HG03175 (cell line): ENCODE measurements around the gene P4HB.

ENCODE experiments used
- ATAC-seq: cut with Tn5 transposase; IDR thresholded peaks from one replicate; pipeline ENCODE4 v1.9.1; 2021; ENCODE audit warnings: mild to moderate bottlenecking, moderate library complexity; ENCODE audit not compliant: unreplicated experiment

The P4HB gene

DNA sequence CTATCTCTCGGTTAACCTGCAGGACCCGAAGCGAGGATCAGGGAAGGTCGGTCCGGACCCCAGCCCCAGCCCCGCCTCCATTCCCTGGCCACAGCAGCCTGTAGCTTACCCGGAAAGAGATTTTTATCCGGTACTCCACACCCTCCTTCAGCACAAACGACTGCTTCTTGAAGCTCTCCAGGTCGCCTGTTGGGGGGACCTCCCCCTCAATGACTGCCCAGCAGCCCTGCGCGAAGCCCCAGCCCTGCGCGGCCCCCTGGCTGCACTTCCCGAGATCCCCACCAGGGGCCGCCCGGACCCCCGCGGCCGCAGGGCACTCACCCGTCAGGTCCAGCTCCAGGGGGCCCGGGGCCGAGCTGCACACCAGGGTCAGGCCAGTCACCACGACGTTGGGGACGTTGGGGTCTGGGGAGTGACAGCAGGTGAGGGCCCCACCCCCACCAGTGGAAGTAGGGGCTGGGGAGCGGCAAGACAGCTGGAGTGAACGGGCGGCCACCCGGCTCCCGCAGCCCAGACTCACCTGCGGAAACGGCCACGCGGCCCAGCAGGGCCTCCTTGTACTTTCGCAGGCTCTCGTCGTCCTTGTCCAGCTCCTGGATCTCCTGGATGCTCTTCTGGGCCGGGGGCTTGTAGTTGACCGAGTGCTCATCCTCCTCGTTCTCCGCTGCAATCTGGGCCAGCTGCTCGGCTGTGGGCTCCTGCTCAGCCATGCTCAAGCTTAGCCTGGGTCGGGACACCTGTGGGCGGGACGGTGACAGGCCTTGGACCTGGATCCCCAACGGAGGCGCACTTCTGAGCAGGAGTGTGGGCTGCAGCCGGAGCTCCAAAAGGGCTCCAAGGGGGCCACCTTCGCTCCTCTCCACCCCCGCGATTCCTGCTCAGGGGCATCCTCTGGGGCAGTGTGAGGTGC lies 9.1 kb upstream of the P4HB start:
- ATAC-seq, result no peak

GRCh38 chr17:81868674-81869220 lies 8.4 kb upstream of the P4HB start:
- ATAC-seq, result no peak

GRCh38 chr17:81867991-81868673 lies 7.8 kb upstream of the P4HB start:
- ATAC-seq, result no peak

GRCh38 chr17:81867170-81867990 lies 7.0 kb upstream of the P4HB start:
- ATAC-seq, result no peak

GRCh38 chr17:81866440-81867169 lies 6.3 kb upstream of the P4HB start:
- ATAC-seq, result no peak

DNA sequence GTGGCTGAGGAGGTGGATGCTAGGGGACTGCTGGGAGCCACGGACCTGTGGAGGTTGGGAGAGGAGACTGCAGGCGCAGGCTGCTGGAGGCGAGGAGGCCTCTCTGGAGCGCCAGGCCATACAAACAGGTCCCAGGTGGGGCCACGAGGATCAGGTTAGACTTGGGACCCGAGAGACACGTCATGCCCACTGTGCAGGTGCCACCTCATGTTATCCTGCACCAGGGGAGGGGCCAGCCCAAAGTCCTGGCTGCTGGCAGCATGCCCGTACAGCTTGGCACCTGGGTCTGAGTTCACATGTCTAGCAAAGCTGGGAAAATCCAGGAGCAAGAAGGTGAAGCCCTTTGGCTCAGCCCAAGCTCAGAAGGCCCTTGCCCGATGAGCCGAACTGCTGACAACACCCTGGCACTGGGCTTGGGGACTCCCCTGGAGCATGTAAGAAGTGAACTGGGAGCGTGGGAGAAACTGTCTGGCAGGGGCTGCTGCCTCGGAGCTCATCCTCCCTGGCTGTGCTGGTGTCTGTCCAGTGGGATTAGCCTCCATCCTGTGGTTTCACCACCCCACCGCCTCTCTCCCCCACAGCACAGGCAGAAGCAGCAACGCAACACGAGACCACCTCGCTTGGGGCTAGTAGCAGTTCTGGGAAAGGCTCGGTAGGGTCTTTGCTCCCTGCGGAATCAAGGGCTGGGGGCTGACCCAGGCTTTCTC lies 5.6 kb upstream of the P4HB start:
- ATAC-seq, result no peak

DNA sequence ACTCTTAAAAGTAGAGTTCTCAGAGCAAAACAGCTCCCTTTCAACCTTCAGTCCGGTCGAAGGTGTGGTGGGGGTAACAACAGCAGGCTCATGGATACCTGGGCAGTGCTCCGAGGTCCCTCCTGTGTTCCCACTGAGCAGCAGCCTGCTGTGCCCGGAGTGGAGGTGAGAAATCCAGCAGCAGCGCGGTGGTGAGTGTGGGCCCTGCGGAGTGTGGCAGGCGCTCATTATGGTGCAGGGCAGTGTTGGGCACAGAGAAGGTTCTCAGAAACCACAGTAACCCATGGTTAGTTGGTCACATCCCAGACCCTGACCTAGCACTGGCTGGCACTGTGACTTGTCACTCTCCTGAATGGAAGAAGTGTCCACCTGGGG lies 5.0 kb upstream of the P4HB start:
- no peak for ATAC-seq

GRCh38 chr17:81863833-81864768 lies 3.8 kb upstream of the P4HB start:
- no peak for ATAC-seq

DNA sequence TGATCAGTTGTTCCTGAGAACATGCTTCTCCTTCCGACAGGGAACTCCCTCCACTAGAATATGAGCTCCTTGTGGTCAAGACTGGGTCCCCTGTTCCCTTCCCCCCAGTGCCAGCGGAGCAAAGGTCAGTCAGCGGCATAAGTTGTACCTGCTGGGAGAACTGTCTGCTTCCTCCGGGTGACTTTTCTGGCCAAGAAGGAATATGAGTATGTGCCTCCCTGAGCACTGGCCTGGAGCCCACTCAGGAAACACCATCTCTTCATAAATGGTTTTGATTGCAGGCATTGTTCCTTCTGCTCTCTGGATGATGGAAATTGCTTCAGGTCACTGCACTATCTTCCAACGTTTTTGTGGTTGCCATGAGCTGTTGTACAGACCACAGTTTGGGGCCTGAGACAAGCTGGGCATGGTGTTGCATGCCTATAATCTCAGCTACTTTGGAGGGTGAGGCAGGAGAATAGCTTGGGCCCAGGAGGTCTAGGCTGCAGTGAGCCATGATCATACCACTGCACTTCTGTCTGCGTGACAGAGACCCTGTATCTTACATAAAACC lies 2.9 kb upstream of the P4HB start:
- no peak for ATAC-seq

- ATAC-seq, result peak; percentile 81
These were observed 627 bp upstream of the P4HB start for GRCh38 chr17:81860756-81861568.

- ATAC-seq, result no peak
These were observed 1.1 kb downstream of the P4HB start for GRCh38 chr17:81858967-81859905.

DNA sequence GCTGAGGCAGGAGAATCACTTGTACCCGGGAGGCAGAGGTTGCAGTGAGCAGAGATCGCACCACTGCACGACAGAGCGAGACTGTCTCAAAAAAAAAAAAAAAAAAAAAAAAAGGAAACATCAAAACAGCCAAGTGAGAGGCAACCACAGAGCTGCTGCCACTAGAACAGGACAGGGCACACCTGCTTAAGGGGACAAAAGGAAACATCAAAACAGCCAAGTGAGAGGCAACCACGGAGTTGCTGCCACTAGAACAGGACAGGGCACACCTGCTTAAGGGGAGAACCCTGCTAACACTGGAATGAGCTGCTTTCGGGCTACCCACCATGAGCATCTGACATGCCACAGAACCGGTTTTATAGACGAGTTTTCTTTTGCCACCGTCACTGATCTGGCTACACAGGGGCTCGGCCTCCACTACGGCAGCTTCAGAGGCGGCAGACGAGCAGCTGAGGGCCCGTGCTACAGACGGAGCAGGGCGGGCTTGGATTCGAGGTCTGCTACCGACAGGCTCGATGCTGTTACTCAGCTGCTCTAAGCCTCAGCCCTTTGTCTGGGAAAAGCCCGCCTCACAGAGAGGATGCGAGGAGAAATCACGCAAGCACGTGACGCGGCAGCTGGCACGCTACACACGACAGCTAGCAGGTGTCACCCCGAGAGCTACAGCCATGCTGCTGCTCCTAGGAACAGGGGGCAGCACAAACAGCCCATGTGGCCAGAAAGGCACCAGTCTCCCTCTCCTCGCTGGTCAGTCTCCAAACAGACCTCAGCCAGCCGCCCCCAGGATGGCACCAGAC lies 2.0 kb downstream of the P4HB start:
- ATAC-seq, result no peak

DNA sequence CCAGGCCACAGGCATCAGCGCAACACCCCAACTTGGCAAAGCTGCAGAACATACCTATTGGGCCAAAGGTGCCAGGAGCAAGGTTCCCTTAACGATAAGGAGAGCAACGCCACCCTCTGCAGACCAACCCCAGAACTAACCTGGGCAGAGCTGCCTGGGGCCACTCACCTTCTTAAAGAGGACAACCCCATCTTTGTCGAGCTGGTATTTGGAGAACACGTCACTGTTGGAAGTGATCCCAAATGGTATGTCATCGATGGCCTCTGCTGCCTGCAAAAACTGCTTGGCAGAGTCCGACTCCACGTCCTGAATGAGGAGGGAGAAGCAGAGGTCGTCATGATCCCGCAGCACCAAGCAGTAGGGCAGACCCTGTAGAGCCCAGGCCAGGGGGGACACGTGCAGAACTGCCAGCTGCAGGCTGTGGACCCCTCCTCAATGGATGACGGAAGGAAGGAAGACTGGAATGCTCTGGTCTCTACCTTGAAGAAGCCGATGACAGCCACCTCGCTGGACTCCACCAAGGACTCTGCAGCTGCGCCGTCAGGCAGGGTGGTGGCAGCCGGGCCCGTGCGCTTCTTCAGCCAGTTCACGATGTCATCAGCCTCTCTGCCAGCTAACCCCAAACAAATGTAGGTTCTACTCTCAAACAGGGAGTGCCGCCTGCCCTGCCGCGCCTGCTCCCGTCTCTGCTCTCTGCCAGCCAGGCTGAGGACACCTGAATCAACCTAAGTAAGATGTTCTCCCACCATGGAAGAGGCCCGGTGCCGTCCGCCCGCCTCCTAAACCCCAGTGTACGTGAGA lies 5.2 kb downstream of the P4HB start:
- no peak for ATAC-seq

- no peak for ATAC-seq
These were observed 8.1 kb downstream of the P4HB start for GRCh38 chr17:81852237-81852636.

GRCh38 chr17:81851423-81851822 lies 8.9 kb downstream of the P4HB start:
- ATAC-seq, result no peak
